ENCODE data around the gene ATAT1. TPM values are rescaled to one million over a fixed set of nuclear protein-coding genes. Genes with fewer than 3 reads are reported as not detected.

Gene ATAT1
- total RNA-seq, 2 experiments from 2014 or later = 4.1 to 5.2 TPM

DNA sequence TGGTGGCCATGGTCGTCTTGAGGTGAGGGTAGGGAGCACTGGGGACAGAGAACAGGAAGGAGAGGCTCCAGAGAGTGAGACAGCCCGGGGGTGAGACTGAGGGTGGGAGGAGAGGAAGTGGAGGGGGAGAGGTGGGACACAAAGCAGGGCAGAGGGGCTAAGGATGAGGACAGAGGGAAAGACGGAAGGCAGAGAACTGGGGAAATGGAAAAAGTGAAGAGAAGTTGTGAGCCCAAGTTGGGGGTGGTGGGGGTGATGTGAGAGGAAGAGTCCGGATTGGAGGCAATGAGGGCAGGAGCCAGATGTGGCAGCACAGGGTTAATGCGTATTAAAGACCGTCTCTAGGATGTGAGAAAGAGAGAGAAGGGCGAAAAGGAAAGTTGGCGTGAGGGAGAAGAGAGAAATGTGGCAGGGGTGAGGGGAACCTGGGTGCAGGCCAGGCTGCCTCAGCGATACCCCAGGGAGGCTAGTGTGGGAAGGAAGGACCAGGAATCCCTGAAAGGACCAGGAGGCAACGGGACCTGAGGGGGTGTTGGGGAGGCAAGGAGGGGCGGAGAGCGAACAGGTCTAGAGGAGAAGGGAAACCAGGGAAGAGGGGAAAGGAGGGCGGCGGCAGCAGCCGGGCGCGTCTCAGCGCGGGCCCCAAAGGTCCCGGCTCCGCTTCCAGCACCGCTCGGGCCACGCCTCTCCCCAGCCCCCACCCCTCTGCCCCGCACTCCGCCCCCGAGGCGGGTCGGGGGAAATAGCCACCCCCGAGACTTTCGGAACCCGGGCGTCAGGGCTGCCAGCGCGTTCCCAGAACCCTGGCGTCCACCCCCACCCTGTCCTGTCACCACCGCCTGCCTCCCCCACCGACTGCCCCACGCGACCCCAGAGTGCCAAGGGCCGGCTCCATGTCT lies 59.6 kb downstream of the ATAT1 start, which contains the start of gene PPP1R18:
TSS of gene PPP1R18 (minus strand) at position 637 of the 899 bp plus-strand sequence. CDS start at position 10, 627 bp downstream.
- peaks cover 53% of the 10 kb centered on the region for H3K4me1 ChIP-seq (ENCODE audit: insufficient read depth, low read length)
- H3K4me3 Mint-ChIP-seq = peak within 1 kb of the TSS; percentile 98
- TF ChIP-seq CTCF (IDR thresholded peaks at IDR 0.05) = no peak
- intact Hi-C loops (cut with DNase I, micrococcal nuclease) = no loop called here
- ATAC-seq (ENCODE audit: poor library complexity) (peak; percentile 50), DNase-seq (peak; percentile 57 to 90 (median 80))
- peak within 1 kb of the TSS; percentile 94 for H3K27ac Mint-ChIP-seq
- H3K27me3 Mint-ChIP-seq = no peaks in the 10 kb centered on the region
- H3K4me1 Mint-ChIP-seq (ENCODE audit: low read depth) = peaks cover 58% of the 10 kb centered on the region
- peak within 1 kb of the TSS; percentile 99 for H3K4me3 ChIP-seq (ENCODE audit: low read length)
- H3K9me3 Mint-ChIP-seq = no peaks in the 10 kb centered on the region
- ChIA-PET POLR2A (interaction anchor here (1.0 to 8.1 kb wide), 4 partner anchors 26 to 71 kb away, joined by 3 to 381 read pairs (median 5); partner anchors contain the start of genes MDC1, MRPS18B, PPP1R10 and TUBB), CTCF (interaction anchor here (1.4 to 15.4 kb wide), 2 partner anchors 37 to 61 kb away, joined by 3 to 526 read pairs; partner anchors contain the start of genes MDC1 and TUBB)
- no peaks in the 10 kb centered on the region for H3K27me3 ChIP-seq (ENCODE audit: control insufficient read depth in 1 of 2, insufficient read depth in 2 of 2, low read length in 2 of 2)
- peak within 1 kb of the TSS; percentile 96 to 98 for H3K27ac ChIP-seq (ENCODE audit: low read depth in 1 of 2, low read length in 2 of 2)
- peaks cover 49% of the 10 kb centered on the region for H3K36me3 Mint-ChIP-seq (ENCODE audit: low read depth)
- no peaks in the 10 kb centered on the region for H3K9me3 ChIP-seq (ENCODE audit: control insufficient read depth in 1 of 2, insufficient read depth in 1 of 2, low read length in 2 of 2)
- H3K36me3 ChIP-seq (ENCODE audit: insufficient read depth, low read length) = peaks cover 6% of the 10 kb centered on the region

- CTCF ChIA-PET = interaction anchor here (0.9 to 6.1 kb wide), 3 partner anchors 8 to 44 kb away, joined by 4 to 49 read pairs (median 28); partner anchors contain the start of gene MDC1
These were observed 60.4 kb downstream of the ATAT1 start for GRCh38 chr6:30686908-30687658.

More at GRCh38 chr6:30686908-30687658, 60.4 kb downstream of the ATAT1 start:
- Mint-ChIP-seq H3K9me3 (no peaks in the 10 kb centered on the region), H3K4me3 (peak overlapping the region; percentile 98), H3K27me3 (no peaks in the 10 kb centered on the region), H3K36me3 (ENCODE audit: low read depth) (peaks cover 41% of the 10 kb centered on the region), H3K27ac (peak overlapping the region; percentile 94), H3K4me1 (ENCODE audit: low read depth) (peaks cover 57% of the 10 kb centered on the region)
- POLR2A ChIA-PET = interaction anchor here (1.2 to 5.2 kb wide), 4 partner anchors 8 to 72 kb away, joined by 4 to 44 read pairs (median 16); partner anchors contain the start of genes MDC1 and TUBB
- no peak for TF ChIP-seq CTCF (IDR thresholded peaks at IDR 0.05)
- no peaks in the 10 kb centered on the region for H3K27me3 ChIP-seq (ENCODE audit: control insufficient read depth in 1 of 2, insufficient read depth in 2 of 2, low read length in 2 of 2)
- H3K4me3 ChIP-seq (ENCODE audit: low read length) = peak overlapping the region; percentile 99
- intact Hi-C loops (cut with DNase I, micrococcal nuclease) = loop anchor here in 1 of 2 experiments (1.0 kb wide), 1 partner anchor 30 kb away; the partner anchor contains the start of gene MDC1
- peak overlapping the region; percentile 96 to 98 for H3K27ac ChIP-seq (ENCODE audit: low read depth in 1 of 2, low read length in 2 of 2)
- peak; percentile 44 to 84 (median 64) for DNase-seq
- no peaks in the 10 kb centered on the region for H3K9me3 ChIP-seq (ENCODE audit: control insufficient read depth in 1 of 2, insufficient read depth in 1 of 2, low read length in 2 of 2)
- H3K4me1 ChIP-seq (ENCODE audit: insufficient read depth, low read length) = peaks cover 50% of the 10 kb centered on the region
- H3K36me3 ChIP-seq (ENCODE audit: insufficient read depth, low read length) = no peaks in the 10 kb centered on the region
- ATAC-seq (ENCODE audit: poor library complexity) = peak; percentile 19

Measured in CD4-positive, alpha-beta T cell (primary cell).